Stimulated activated naive CD8-positive, alpha-beta T cell treated with anti-CD3 and anti-CD28 coated beads, Interleukin-15, Interleukin-2, amounts not matched to agents 100 U/mL and 50 U/mL, for 24 hours (primary cell): Measurements from ENCODE around the gene TMEM255B.

Experiments
- ATAC-seq: fragments of 150-1000 bp; cut with Tn5 transposase; one replicate; pipeline ENCODE4 v1.10.0; 2021
- DNase-seq: peaks from one replicate; pipeline ENCODE4 v3.0.0; 2021

Gene TMEM255B

GRCh38 chr13:113804017-113804702 lies 45.1 kb downstream of the TMEM255B start:
- ATAC-seq (no peak), DNase-seq (no peak)

DNA sequence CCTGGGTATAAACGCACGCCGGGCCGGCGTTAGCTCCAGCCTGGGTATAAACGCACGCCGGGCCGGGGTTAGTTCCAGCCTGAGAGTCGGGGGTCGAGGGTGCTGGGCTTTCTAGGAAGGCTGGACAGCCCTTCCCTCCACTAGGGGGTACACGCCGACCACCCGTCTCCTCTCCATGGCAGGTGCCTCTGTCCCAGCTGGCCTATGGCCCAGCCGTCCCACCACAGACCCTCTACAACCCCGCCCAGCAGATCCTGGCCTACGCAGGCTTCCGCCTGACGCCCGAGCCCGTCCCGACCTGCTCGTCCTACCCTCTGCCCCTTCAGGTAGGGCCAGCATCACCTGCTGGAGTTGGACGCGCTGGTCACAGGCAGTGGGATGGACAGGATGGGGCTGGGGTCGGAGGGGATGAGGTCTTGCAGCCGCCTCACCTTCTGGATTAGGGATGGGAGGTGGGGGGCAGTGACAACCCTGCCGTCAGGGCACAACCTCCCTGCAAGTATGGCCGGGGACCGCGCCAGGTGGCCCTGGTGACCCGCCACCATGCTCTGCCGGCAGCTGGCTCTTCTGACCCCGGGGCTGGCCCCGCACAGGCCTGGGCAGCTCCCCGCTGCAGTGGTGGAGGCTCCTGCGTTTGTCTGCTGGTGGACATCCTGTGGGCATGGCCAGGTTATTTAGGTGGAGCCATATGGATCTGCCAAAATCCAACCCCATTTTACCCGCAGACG lies 45.8 kb downstream of the TMEM255B start:
- DNase-seq = no peak
- no peak for ATAC-seq

GRCh38 chr13:113805431-113806103 lies 46.5 kb downstream of the TMEM255B start:
- DNase-seq (no peak), ATAC-seq (no peak)

DNA sequence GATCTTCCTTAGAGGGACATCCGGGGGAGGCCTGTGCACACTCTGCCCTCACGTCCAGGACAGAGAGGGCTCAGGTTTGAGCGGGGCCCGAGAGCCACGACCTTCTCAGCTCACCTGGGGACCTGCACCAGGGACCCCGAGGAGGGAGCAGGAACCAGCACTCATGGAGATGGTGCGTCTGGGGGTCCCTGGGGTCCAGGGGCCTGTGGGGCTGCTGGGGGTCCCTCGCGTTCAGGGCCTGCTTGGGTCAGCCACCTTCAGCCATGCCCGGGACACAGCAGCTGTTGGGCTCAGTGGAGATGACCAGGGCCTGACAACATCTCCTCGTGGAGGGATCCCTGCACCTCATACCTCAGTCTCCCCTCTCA lies 47.1 kb downstream of the TMEM255B start:
- no peak for DNase-seq

DNA sequence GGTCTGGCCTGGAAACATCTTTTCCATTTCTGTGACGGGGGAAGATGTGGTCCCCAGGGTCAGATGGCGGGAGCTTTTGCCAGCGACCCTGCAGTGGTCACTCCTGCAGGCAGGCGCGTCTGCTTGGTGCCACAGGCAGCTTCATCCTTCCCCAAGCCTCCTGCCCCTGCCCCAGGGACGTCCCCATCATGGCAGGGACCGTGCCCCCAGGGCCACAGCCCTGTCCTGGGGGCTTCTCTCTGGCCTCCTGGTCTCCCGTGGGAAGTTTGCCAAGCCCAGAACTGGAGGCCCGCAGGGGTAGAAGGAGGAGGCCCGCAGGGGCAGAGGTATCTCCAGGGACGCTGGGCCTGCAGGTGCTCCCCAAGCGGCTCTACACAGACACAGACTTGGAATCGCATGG lies 47.5 kb downstream of the TMEM255B start:
- DNase-seq (no peak), ATAC-seq (no peak)

More for the DNA sequence above, 47.1 kb downstream of the TMEM255B start:
- ATAC-seq = no peak

DNA sequence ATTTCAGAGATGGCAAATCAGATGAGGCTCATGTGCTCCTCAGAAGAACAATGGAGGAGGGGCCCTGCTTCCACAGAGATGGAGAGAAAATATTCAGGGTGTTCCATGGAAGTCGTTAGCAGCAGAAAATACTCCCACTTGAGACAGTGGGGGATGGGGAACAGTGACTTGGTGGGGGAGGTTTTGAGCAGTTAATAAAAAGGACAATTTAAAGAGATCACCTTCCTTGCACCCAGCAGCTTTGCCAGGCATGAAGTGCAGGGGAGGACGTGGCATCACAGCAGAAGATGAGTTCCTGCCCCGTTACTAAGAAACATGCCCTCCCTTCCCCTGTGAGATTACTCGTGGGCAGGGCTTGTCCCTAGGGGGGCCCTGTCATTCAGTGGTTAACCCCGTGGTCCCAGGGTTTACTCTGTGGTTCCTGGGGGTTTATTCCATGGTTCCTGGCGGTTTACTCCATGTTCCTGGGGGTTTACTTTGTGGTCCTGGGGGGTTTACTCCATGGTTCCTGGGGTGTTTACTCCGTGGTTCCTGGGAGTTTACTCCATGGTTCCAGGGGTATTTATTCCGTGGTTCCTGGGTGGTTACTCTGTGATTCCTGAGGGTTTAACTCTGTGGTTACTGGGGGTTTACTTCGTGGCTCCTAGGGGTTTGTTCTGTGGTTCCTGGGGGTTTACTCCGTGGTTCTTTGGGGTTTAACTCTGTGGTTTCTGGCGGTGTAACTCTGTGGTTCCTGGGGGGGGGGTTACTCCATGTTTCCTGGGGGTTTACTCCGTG lies 49.2 kb downstream of the TMEM255B start:
- no peak for DNase-seq
- ATAC-seq = no peak

DNA sequence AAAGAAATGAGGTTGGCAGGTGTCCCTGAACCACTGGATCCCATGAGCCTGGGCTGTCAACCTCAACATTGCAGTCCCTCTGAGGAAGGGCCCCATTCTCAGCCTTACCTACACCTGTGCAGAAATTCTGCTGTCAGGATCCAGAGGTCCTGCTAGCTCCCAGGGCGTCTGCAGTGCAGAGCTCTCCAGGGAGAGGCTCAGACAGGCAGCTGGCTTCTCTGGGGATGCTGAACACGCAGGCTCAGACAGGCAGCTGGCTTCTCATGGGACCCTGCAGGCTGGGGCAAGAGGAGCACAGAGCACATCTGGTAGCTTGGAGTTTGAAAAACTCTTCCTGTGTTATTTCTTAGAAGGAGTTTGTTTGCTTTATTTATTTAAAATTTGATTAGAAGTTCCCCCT lies 50.9 kb downstream of the TMEM255B start:
- no peak for DNase-seq
- no peak for ATAC-seq

GRCh38 chr13:113810640-113811039 lies 51.6 kb downstream of the TMEM255B start:
- DNase-seq (no peak), ATAC-seq (no peak)

DNA sequence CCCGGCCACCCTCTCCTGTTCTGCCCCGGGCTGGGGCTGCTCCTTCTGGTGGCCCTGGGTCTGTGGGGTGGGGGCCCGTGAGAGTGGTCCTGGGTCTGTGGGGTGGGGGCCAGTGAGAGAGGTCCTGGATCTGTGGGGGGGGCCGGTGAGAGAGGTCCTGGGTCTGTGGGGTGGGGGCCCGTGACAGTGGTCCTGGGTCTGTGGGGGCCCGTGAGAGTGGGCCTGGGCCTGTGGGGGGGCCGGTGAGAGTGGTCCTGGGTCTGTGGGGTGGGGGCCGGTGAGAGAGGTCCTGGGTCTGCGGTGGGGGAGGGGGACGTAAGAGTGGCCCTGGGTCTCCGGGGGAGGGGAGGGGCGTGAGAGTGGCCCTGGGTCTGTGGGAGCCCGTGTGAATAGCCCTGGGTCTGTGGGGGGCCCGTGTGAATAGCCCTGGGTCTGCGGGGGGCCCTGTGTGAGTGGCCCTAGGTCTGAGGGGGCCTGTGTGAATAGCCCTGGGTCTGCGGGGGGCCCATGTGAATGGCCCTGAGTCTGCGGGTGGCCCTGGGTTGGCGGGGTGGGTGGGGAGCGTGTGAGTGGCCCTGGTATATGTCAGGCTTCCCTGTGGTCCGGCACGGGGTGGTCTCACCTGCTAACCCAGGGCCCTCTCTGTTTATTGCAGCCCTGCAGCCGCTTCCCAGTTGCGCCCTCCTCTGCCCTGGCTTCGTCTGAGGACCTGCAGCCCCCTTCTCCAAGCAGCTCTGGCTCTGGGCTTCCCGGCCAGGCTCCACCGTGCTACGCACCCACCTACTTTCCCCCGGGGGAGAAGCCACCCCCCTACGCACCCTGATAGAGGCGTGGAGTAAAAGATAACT lies 52.3 kb downstream of the TMEM255B start:
- DNase-seq (no peak), ATAC-seq (no peak)

GRCh38 chr13:113812178-113813040 lies 53.4 kb downstream of the TMEM255B start:
- ATAC-seq (no peak), DNase-seq (no peak)

DNA sequence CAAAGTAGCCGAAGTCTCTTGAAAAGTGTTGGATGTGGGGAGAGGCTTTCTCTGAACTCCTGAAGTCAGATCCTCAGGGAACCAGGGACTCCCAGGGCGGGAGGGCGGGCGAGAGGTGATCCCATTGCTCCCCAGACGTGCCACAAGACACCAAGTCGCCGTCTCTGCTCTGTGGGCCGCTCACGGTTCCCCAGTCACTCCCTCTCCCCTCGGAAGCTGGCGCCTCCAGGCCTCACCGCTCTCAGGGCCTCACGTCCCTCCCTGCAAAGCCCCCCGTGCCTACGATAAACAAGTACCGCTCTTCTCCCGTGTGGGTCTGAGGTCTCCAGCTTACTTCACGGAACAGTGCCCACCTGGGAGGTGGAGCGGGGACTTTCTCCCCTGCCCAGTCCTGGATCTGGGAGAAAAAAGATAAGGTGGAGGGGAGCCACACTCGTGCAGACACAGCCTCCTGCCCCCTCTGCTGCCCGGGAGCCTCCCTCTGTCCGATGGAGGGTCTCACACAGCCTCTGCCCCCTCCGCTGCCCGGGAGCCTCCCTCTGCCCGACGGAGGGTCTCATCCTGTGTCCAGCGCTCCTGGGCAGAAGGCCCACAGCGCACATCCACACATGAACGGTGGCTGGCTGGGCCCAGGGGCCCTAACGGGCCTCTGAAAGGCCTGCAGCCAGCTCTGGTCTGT lies 54.2 kb downstream of the TMEM255B start:
- DNase-seq = no peak
- ATAC-seq = no peak

DNA sequence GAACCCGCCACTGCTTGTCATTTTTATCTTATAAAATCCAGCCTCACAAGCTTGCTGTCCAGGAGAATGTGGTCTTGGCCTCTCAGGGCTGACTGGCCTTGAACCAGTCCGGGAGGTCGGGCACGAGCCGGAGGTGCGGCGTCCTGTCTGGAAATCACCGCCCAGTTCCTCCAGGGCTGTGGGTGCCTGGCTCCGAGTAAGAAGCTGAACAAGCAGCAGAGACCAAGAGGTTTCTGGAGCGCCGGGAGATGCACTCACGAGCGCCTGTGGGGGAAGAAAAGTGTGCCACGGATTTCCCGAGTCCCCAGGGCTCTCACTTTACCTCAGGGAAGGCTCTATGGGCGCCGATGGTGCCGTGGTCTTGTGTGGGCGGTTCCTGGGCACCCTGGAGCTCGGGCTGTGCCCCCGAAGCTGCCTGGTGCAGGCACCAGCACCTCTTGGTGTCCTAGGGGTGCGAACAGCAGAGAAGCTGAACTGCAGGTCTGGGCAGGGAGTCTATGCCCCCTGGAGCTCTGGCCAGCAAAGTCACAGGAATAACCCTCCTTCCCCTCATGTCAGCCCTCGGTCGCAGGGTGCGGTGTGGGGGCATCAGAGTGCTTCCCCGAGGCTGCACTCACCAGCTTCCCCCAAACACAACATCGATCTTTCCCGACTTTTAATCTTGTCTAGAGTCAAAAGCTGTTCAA lies 54.9 kb downstream of the TMEM255B start:
- no peak for ATAC-seq
- no peak for DNase-seq

- no peak for ATAC-seq
- DNase-seq = no peak
Observed at GRCh38 chr13:113814435-113814821, 55.4 kb downstream of the TMEM255B start.

DNA sequence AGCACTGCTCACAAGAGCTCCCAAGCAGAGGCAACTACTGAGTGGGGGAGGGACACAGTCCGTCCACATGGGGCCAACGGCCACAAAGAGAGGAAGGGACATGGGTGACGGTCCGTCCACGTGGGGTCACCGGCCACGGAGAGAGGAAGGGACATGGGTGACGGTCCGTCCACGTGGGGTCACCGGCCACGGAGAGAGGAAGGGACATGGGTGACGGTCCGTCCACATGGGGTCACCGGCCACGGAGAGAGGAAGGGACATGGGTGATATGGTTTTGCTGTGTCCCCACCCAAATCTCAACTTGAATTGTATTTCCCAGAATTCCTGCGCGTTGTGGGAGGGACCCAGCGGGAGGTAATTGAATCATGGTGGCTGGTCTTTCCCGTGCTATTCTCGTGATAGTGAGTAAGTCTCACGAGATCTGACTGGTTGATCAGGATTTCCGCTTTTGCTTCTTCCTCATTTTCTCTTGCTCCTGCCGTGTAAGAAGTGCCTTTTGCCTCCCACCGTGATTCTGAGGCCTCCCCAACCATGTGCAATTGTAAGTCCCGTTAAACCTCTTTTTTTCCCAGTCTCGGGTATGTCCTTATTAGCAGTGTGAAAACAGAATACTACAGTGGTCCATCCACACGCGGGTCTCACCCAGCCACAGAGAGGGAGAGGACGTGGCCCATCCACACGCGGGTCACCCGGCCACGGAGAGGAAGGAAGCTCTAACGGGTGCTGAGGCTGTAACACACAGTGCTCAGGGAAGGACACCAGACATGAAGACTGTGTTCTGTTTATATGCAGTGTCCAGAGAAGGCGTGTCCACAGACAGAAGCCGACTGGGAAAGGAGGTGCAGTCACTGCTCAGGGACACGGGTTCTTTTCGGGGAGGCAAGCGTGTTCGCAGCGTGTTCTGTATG lies 56.4 kb downstream of the TMEM255B start:
- DNase-seq = peak; percentile 33
- ATAC-seq = no peak

GRCh38 chr13:113816254-113816929 lies 57.4 kb downstream of the TMEM255B start:
- no peak for DNase-seq
- ATAC-seq = no peak

GRCh38 chr13:113816946-113817859 lies 58.2 kb downstream of the TMEM255B start:
- ATAC-seq = peak; percentile 73
- DNase-seq = peak; percentile 89
